Neural cell (in vitro differentiated cells): ENCODE measurements around the gene NUDT9. TPM values are rescaled to one million over a fixed set of nuclear protein-coding genes. Genes with fewer than 3 reads are reported as not detected.
"Not testable (repeated sequence)": the region's sequence is repeated elsewhere in the genome, so short reads cannot be mapped to it uniquely, and the experiment has no call there.

Experiments used
- H2AFZ ChIP-seq: fragments of 200-600, 300-800 bp; sonication (generic), shearing (Covaris generic); 2 replicates; pipeline ENCODE4 v1.6.0; 2014; ENCODE audit warnings: low read depth, mild to moderate bottlenecking, antibody characterized with exemption, low read length, moderate library complexity
- H3F3A ChIP-seq: fragments of 200-600 bp; shearing (Covaris generic); 2 replicates; pipeline ENCODE4 v1.6.1; 2016; ENCODE audit warnings: mild to moderate bottlenecking, moderate library complexity, mixed read lengths, antibody characterized with exemption, low read length; ENCODE audit not compliant: insufficient read depth, poor library complexity, severe bottlenecking
- H3K27ac ChIP-seq: fragments of 200-600, 300-800 bp; sonication (generic), shearing (Covaris generic); 2 replicates; pipeline ENCODE4 v1.5.1; 2014; ENCODE audit warnings: mild to moderate bottlenecking, low read length, moderate library complexity
- H3K27me3 ChIP-seq: fragments of 300-800, 200-600 bp; sonication (generic), shearing (Covaris generic); 2 replicates; pipeline ENCODE4 v1.6.0; 2014; ENCODE audit warnings: mild to moderate bottlenecking, low read depth, low read length, moderate library complexity; ENCODE audit not compliant: insufficient read depth
- H3K36me3 ChIP-seq: fragments of 300-800, 200-600 bp; sonication (generic), shearing (Covaris generic); 2 replicates; pipeline ENCODE4 v1.5.1; 2014; ENCODE audit warnings: mild to moderate bottlenecking, antibody characterized with exemption, low read length, moderate library complexity; ENCODE audit not compliant: insufficient read depth
- H3K4me2 ChIP-seq: fragments of 300-800, 200-600 bp; sonication (generic), shearing (Covaris generic); 2 replicates; pipeline ENCODE4 v1.6.0; 2014; ENCODE audit warnings: mild to moderate bottlenecking, low read length
- H3K4me3 ChIP-seq: fragments of 300-800, 200-600 bp; sonication (generic), shearing (Covaris generic); 2 replicates; pipeline ENCODE4 v1.5.1; 2014; ENCODE audit warnings: mild to moderate bottlenecking, low read length, moderate library complexity
- H3K79me2 ChIP-seq: fragments of 200-600 bp; shearing (Covaris generic); replicated peaks from 2 replicates; pipeline ENCODE4 v1.6.0; 2014; ENCODE audit warnings: mild to moderate bottlenecking, low read length, moderate library complexity; ENCODE audit not compliant: insufficient read depth
- H3K9ac ChIP-seq: fragments of 300-800, 200-600 bp; sonication (generic), shearing (Covaris generic); 2 replicates; pipeline ENCODE4 v1.6.1; 2016; ENCODE audit warnings: mild to moderate bottlenecking, low read length, mixed read lengths
- H3K9me2 ChIP-seq: fragments of 200-600 bp; shearing (Covaris generic); 2 replicates; pipeline ENCODE4 v1.6.1; 2016; ENCODE audit warnings: mild to moderate bottlenecking, low read length, mixed read lengths; ENCODE audit not compliant: insufficient read depth
- H3K9me3 ChIP-seq: fragments of 200-600, 300-800 bp; sonication (generic), shearing (Covaris generic); 2 replicates; pipeline ENCODE4 v1.6.1; 2016; ENCODE audit warnings: mild to moderate bottlenecking, mixed run types, low read length, moderate library complexity, mixed read lengths
- H4K20me1 ChIP-seq: fragments of 200-600 bp; shearing (Covaris generic); 2 replicates; pipeline ENCODE4 v1.6.1; 2016; ENCODE audit warnings: mild to moderate bottlenecking, mixed run types; ENCODE audit not compliant: insufficient read depth
- CTCF ChIP-seq: fragments of 450-650 bp; IDR thresholded peaks from 2 replicates; pipeline ENCODE4 v1.5.1; 2014; ENCODE audit warnings: antibody characterized with exemption, mild to moderate bottlenecking, moderate library complexity; ENCODE audit not compliant: poor library complexity, severe bottlenecking
- EP300 ChIP-seq: fragments of 450-650 bp; conservative IDR thresholded peaks from 2 replicates; pipeline ENCODE4 v1.6.1; 2014; ENCODE audit warnings: antibody characterized with exemption, mild to moderate bottlenecking, moderate library complexity; ENCODE audit not compliant: poor library complexity, severe bottlenecking
- EZH2 ChIP-seq: fragments of 200-600, 300-800 bp; shearing (Covaris generic), sonication (generic); IDR thresholded peaks from 2 replicates; pipeline ENCODE4 v1.6.1; 2014; ENCODE audit warnings: antibody characterized with exemption, low read length, borderline replicate concordance, mild to moderate bottlenecking; ENCODE audit not compliant: insufficient read depth, poor library complexity, severe bottlenecking
- MXI1 ChIP-seq: fragments of 450-650 bp; conservative IDR thresholded peaks from 2 replicates; pipeline ENCODE4 v1.6.1; 2014; ENCODE audit warnings: antibody characterized with exemption, mild to moderate bottlenecking; ENCODE audit not compliant: poor library complexity, severe bottlenecking
- POLR2AphosphoS5 ChIP-seq: IDR thresholded peaks from 2 replicates; pipeline ENCODE4 v1.6.1; 2012
- RAD21 ChIP-seq: fragments of 450-650 bp; conservative IDR thresholded peaks from 2 replicates; pipeline ENCODE4 v1.6.1; 2014; ENCODE audit warnings: antibody characterized with exemption, mild to moderate bottlenecking, moderate library complexity
- REST ChIP-seq: IDR thresholded peaks from 2 replicates; pipeline ENCODE4 v1.6.1; 2012; ENCODE audit warnings: borderline replicate concordance
- SMC3 ChIP-seq: fragments of 450-650 bp; conservative IDR thresholded peaks from 2 replicates; pipeline ENCODE4 v1.6.1; 2014; ENCODE audit warnings: antibody characterized with exemption, mild to moderate bottlenecking, moderate library complexity; ENCODE audit not compliant: poor library complexity
- TAF1 ChIP-seq: IDR thresholded peaks from 2 replicates; pipeline ENCODE4 v1.6.1; 2012; ENCODE audit warnings: low read depth
- polyA plus RNA-seq: library from polyadenylated mRNA; depleted of rRNA; stranded (reverse); fragments of >200 nt; gene quantifications from 2 replicates; pipeline ENCODE4 v1.2.3, GENCODE V29; 2014

The NUDT9 gene
- polyA plus RNA-seq, 1 donor from 2014 or later = 25.5 TPM

GRCh38 chr4:87481377-87481776 lies 59.0 kb downstream of the NUDT9 start:
- no peaks in the 10 kb centered on the region for H3K9me3 ChIP-seq
- TF ChIP-seq RAD21 (no peak), EZH2 (no peak), REST (no peak), TAF1 (no peak), EP300 (no peak), MXI1 (no peak), SMC3 (no peak), CTCF (no peak), POLR2AphosphoS5 (no peak)
- H3K36me3 ChIP-seq = no peaks in the 10 kb centered on the region
- H3K9me2 ChIP-seq = no peaks in the 10 kb centered on the region
- no peak overlapping the region for H2AFZ ChIP-seq
- no peaks in the 10 kb centered on the region for H4K20me1 ChIP-seq
- H3F3A ChIP-seq = no peaks in the 10 kb centered on the region
- H3K4me2 ChIP-seq = no peak overlapping the region
- no peaks in the 10 kb centered on the region for H3K27me3 ChIP-seq
- H3K4me3 ChIP-seq = no peak overlapping the region
- no peaks in the 10 kb centered on the region for H3K79me2 ChIP-seq
- no peak overlapping the region for H3K9ac ChIP-seq
- H3K27ac ChIP-seq = no peak overlapping the region

GRCh38 chr4:87483247-87483646 lies 60.9 kb downstream of the NUDT9 start:
- not testable (repeated sequence) for H3K27me3 ChIP-seq, H3K9me2 ChIP-seq, H3K9me3 ChIP-seq, H3K4me2 ChIP-seq, H4K20me1 ChIP-seq, H3K4me3 ChIP-seq, H3K9ac ChIP-seq, H3K27ac ChIP-seq, H3K36me3 ChIP-seq, H3F3A ChIP-seq, H2AFZ ChIP-seq, H3K79me2 ChIP-seq

GRCh38 chr4:87488666-87489065 lies 66.3 kb downstream of the NUDT9 start:
- not testable (repeated sequence) for H3K9me2 ChIP-seq, H3K9ac ChIP-seq, H3F3A ChIP-seq, H3K36me3 ChIP-seq, H4K20me1 ChIP-seq, H2AFZ ChIP-seq, H3K4me2 ChIP-seq, H3K27ac ChIP-seq, H3K4me3 ChIP-seq, H3K27me3 ChIP-seq, H3K79me2 ChIP-seq, H3K9me3 ChIP-seq
